ENCODE data around the gene IPO11. TPM values are rescaled to one million over a fixed set of nuclear protein-coding genes. Genes with fewer than 3 reads are reported as not detected.

The IPO11 gene
- total RNA-seq, 1 donor from 2014 or later: 18.3 TPM

- no peaks in the 10 kb centered on the region for H3K27me3 ChIP-seq (ENCODE audit: control insufficient read depth, insufficient read depth, low read length)
- DNase-seq (ENCODE audit: low read depth): no peak
- TF ChIP-seq CTCF (IDR thresholded peaks at IDR 0.05; ENCODE audit: insufficient read depth, low read length, poor library complexity, severe bottlenecking): no peak
- no peak overlapping the region for H3K4me3 ChIP-seq (ENCODE audit: low read depth, low read length)
- H3K36me3 ChIP-seq (ENCODE audit: control insufficient read depth, insufficient read depth, low read length): no peaks in the 10 kb centered on the region
Observed at GRCh38 chr5:62581836-62582597, 169.5 kb downstream of the IPO11 start.

- no peak for DNase-seq (ENCODE audit: low read depth)
- no peak for TF ChIP-seq CTCF (IDR thresholded peaks at IDR 0.05; ENCODE audit: insufficient read depth, low read length, poor library complexity, severe bottlenecking)
Observed at GRCh38 chr5:62584391-62584790, 171.8 kb downstream of the IPO11 start.

GRCh38 chr5:62585306-62585705, 172.7 kb downstream of the IPO11 start:
- no peaks in the 10 kb centered on the region for H3K36me3 ChIP-seq (ENCODE audit: control insufficient read depth, insufficient read depth, low read length)
- no peak for DNase-seq (ENCODE audit: low read depth)
- no peaks in the 10 kb centered on the region for H3K27me3 ChIP-seq (ENCODE audit: control insufficient read depth, insufficient read depth, low read length)
- no peak for TF ChIP-seq CTCF (IDR thresholded peaks at IDR 0.05; ENCODE audit: insufficient read depth, low read length, poor library complexity, severe bottlenecking)
- H3K4me3 ChIP-seq (ENCODE audit: low read depth, low read length): no peak overlapping the region

More at GRCh38 chr5:62584391-62584790, 171.8 kb downstream of the IPO11 start:
- Histone ChIP-seq H3K4me3 (ENCODE audit: low read depth, low read length) (no peak overlapping the region), H3K27me3 (ENCODE audit: control insufficient read depth, insufficient read depth, low read length) (no peaks in the 10 kb centered on the region), H3K36me3 (ENCODE audit: control insufficient read depth, insufficient read depth, low read length) (no peaks in the 10 kb centered on the region)

- no peak for DNase-seq (ENCODE audit: low read depth)
- H3K27me3 ChIP-seq (ENCODE audit: control insufficient read depth, insufficient read depth, low read length): no peaks in the 10 kb centered on the region
- TF ChIP-seq CTCF (IDR thresholded peaks at IDR 0.05; ENCODE audit: insufficient read depth, low read length, poor library complexity, severe bottlenecking): no peak
Observed at GRCh38 chr5:62585751-62586150, 173.2 kb downstream of the IPO11 start.

GRCh38 chr5:62587737-62588136, 175.2 kb downstream of the IPO11 start:
- no peak for DNase-seq (ENCODE audit: low read depth)
- no peak for TF ChIP-seq CTCF (IDR thresholded peaks at IDR 0.05; ENCODE audit: insufficient read depth, low read length, poor library complexity, severe bottlenecking)
- H3K4me3 ChIP-seq (ENCODE audit: low read depth, low read length): no peak overlapping the region
- H3K36me3 ChIP-seq (ENCODE audit: control insufficient read depth, insufficient read depth, low read length): no peaks in the 10 kb centered on the region
- H3K27me3 ChIP-seq (ENCODE audit: control insufficient read depth, insufficient read depth, low read length): no peaks in the 10 kb centered on the region

More at GRCh38 chr5:62585751-62586150, 173.2 kb downstream of the IPO11 start:
- H3K36me3 ChIP-seq (ENCODE audit: control insufficient read depth, insufficient read depth, low read length): no peaks in the 10 kb centered on the region
- H3K4me3 ChIP-seq (ENCODE audit: low read depth, low read length): no peak overlapping the region

- TF ChIP-seq CTCF (IDR thresholded peaks at IDR 0.05; ENCODE audit: insufficient read depth, low read length, poor library complexity, severe bottlenecking): no peak
- no peak for DNase-seq (ENCODE audit: low read depth)
- H3K36me3 ChIP-seq (ENCODE audit: control insufficient read depth, insufficient read depth, low read length): no peaks in the 10 kb centered on the region
- H3K4me3 ChIP-seq (ENCODE audit: low read depth, low read length): no peak overlapping the region
- H3K27me3 ChIP-seq (ENCODE audit: control insufficient read depth, insufficient read depth, low read length): no peaks in the 10 kb centered on the region
Observed at GRCh38 chr5:62588668-62589067, 176.1 kb downstream of the IPO11 start.
